VCaP (cell line): ENCODE data around the gene ZNF425.
A peak's percentile ranks its signal among the peaks of the same experiment; 100 is the strongest.

Source experiments
- H3K27ac ChIP-seq: fragments of 450-650 bp; 2 replicates; pipeline ENCODE4 v1.5.1; 2017
- TF ChIP-seq, protein P1 (sequence below): fragments of 450-650 bp; conservative IDR thresholded peaks from 2 replicates; pipeline ENCODE4 v1.5.1; 2017; ENCODE audit warnings: mild to moderate bottlenecking, moderate library complexity

Gene ZNF425

DNA sequence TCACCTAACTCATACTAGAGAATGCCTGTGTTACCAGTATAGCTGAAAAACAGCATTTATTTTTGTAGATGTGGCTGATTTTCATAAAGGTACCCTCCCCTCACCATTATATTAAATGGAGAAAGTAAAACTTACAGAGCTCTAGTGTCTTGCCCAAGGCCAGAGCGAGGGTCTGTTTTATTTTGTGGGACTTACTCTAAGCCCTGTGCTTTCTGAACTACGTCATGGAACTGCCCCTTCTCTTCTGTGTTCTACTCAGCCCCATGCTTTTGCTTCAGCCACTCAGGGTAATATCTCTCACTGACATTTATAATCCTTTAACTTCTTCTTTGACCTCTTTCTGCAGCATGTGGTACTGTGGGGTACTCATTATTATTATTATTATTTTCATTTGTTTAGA, 25.3 kb downstream of the ZNF425 start:
- H3K27ac ChIP-seq: no peak overlapping the region
- TF ChIP-seq, protein P1, sequence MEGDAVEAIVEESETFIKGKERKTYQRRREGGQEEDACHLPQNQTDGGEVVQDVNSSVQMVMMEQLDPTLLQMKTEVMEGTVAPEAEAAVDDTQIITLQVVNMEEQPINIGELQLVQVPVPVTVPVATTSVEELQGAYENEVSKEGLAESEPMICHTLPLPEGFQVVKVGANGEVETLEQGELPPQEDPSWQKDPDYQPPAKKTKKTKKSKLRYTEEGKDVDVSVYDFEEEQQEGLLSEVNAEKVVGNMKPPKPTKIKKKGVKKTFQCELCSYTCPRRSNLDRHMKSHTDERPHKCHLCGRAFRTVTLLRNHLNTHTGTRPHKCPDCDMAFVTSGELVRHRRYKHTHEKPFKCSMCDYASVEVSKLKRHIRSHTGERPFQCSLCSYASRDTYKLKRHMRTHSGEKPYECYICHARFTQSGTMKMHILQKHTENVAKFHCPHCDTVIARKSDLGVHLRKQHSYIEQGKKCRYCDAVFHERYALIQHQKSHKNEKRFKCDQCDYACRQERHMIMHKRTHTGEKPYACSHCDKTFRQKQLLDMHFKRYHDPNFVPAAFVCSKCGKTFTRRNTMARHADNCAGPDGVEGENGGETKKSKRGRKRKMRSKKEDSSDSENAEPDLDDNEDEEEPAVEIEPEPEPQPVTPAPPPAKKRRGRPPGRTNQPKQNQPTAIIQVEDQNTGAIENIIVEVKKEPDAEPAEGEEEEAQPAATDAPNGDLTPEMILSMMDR: no peak

DNA sequence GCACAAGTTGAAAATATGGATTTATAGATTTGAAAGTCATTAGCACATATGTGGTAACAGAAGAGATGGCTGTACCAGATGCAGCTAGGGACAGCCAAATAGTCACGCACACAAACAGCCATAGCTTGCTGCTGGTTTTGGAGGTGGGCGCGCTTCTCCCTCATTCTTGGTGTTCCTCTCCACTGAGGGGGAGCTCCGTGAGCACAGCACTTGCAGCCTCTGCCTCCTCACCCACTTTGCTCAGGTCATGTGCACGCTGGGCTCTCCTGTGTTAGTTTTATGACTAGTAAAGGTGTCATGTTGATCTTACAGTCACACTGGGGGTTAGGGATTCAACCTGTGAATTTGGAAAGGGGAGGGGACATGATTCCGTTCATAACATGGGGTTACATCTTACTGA, 27.1 kb downstream of the ZNF425 start:
- TF ChIP-seq, protein P1: no peak
- H3K27ac ChIP-seq: no peak overlapping the region

DNA sequence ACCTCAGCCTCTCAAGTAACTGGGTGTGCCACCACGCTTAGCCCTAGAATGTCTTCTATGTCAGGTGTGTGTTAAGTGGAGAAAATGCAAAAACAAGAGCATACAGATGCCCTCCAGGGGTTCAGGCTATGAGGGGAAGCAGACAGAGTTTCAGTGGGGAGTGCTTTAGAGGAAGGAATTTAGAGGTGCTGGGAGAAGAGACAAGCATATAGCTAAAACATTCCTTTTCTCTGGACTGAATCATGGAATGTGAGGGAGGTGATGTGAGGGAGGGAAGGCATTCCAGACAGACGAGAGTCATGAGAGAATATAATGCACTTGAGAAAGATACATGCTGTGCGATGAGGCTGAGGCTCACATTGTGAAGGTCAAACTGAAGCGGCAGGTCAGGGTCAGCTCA, 29.0 kb downstream of the ZNF425 start:
- TF ChIP-seq, protein P1: no peak
- no peak overlapping the region for H3K27ac ChIP-seq

DNA sequence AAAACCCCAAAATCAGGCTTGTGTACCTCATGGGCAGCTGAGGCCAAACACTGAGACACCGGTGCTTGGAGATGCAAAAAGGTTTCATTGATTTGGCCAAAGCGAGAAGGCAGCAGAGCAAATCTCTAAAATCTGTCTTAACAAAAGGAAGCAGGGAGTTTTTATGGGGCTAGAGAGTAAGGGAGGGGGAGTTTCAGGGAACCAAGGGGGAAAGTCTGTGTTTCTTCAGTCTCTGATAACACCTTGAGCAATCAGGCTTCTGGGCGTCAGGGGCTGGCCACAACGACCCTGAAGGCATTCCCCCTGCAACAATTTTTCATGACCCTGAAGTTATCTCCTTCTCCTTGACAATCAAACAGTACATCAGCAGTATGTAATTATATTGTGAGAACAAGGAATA, 32.9 kb downstream of the ZNF425 start:
- TF ChIP-seq, protein P1: no peak
- H3K27ac ChIP-seq: no peak overlapping the region

DNA sequence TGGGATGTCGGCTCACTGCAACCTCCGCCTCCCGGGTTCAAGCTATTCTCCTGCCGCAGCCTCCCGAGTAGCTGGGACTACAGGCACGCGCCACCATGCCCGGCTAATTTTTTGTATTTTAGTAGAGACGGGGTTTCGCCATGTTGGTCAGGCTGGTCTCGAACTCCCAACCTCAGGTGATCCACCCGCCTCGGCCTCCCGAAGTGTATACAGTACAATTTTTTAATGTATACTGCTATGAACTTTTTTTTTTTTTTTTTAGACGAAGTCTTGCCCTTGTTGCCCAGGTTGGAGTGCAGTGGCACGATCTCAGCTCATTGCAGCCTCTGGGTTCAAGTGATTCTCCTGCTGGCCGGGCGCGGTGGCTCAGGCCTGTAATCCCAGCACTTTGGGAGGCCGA, 33.9 kb downstream of the ZNF425 start:
- H3K27ac ChIP-seq: peak overlapping the region; percentile 99

DNA sequence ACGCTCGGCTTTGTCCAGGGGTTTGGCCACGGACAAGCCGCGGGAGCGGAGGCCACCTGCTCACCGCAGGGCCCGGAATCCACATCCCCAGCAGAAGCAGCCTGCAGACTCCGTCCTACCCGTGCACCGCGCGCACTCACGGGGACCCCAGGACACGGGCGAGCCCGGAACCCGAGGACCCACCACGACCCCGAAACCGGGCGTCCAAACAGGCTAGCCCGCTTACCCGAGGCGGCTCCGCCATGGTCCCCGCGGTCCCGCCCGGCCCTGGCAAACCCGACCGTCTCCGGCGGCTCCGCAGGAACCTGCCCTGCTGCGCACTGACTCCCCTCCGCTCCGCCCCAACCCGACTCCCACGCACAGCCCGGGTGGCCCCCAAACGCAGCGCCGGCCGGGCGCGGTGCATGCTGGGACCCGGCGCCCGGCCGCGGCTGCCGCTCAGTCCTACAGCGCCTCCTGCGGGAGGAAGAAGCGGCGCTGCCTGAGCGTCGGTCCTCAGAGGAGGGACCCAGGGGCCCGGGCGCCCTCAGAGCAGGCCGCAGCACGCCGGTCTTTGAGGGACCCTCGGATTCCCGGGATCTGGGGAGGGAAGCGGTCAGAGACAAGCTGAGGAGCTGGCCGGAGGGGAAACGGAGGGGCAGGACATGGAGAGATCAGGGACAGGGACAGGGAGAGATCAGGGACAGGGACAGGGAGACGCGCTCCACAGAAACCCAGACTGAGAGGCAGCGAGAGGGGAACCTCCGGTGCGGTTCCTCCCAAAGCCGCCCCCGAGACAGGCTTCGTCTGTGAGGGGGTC, 35.5 kb downstream of the ZNF425 start, which contains the start of gene ZNF786:
ZNF786 (minus strand) TSS at position 322 of the 799 bp plus-strand sequence; CDS start at position 244, 78 bp downstream.
- peak within 1 kb of the TSS; percentile 99 for H3K27ac ChIP-seq
- TF ChIP-seq, protein P1: peak; percentile 99

DNA sequence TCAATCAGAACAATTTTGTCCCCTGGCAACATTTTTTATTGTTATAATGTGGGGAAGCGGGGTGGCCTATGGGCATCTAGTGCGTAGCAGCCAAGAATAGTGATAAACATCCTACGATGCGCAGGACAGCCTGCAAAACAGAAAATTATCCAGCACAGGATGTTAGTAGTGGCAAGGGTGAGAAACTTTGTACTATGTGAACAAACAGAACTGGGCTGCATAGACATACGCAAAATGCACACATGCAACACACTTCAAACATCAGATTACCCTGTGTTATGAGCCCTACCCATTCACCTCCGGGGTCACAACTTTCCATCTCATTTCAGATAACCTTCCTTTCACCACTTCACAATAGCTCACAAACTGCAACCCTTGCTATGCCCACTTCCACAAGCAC, 38.7 kb downstream of the ZNF425 start:
- H3K27ac ChIP-seq: no peak overlapping the region
- TF ChIP-seq, protein P1: no peak

DNA sequence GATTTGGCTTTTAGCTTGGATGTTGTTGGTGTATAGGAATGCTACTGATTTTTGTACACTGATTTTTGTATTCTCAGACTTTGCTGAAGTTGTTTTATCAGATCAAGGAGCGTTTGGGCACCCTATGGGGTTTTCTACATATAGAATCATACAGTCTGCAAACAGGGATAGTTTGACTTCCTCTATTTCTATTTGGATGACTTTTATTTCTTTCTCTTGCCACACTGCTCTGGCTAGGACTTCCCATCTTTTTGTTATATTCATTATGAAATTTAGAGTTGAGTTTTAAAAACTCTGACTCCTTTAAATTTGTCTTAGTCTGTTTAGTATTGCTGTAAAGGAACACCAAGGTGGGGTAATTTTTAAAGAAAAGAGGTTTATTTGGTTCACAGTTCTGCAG, 40.3 kb downstream of the ZNF425 start:
- no peak overlapping the region for H3K27ac ChIP-seq
- TF ChIP-seq, protein P1: no peak
